Measurements from ENCODE around the gene HEATR9. TPM values are rescaled to one million over a fixed set of nuclear protein-coding genes. Genes with fewer than 3 reads are reported as not detected.

Gene HEATR9
- polyA plus RNA-seq, 1 of the 3 experiments (the other 2 are of a cell fraction) = not detected

GRCh38 chr17:35912942-35913341, 44.3 kb upstream of the HEATR9 start (continued):
- no peak for TF ChIP-seq FOXJ3 (CRISPR knock-in tag; IDR thresholded peaks at IDR 0.05)
- no peak for TF ChIP-seq NRF1 (IDR thresholded peaks at IDR 0.05; ENCODE audit: low read depth, low read length)
- TF ChIP-seq CHD2 (IDR thresholded peaks at IDR 0.05; ENCODE audit: low read length, partially characterized antibody) = no peak
- no peak for TF ChIP-seq POLR2AphosphoS5 (IDR thresholded peaks at IDR 0.05; ENCODE audit: low read depth, low read length)
- TF ChIP-seq, protein P1, sequence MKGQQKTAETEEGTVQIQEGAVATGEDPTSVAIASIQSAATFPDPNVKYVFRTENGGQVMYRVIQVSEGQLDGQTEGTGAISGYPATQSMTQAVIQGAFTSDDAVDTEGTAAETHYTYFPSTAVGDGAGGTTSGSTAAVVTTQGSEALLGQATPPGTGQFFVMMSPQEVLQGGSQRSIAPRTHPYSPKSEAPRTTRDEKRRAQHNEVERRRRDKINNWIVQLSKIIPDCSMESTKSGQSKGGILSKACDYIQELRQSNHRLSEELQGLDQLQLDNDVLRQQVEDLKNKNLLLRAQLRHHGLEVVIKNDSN (IDR thresholded peaks at IDR 0.05; ENCODE audit: borderline replicate concordance, low read depth) = no peak
- TF ChIP-seq RAD21 (IDR thresholded peaks at IDR 0.05; ENCODE audit: low read length) = no peak
- TF ChIP-seq, protein P2, sequence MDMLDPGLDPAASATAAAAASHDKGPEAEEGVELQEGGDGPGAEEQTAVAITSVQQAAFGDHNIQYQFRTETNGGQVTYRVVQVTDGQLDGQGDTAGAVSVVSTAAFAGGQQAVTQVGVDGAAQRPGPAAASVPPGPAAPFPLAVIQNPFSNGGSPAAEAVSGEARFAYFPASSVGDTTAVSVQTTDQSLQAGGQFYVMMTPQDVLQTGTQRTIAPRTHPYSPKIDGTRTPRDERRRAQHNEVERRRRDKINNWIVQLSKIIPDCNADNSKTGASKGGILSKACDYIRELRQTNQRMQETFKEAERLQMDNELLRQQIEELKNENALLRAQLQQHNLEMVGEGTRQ (IDR thresholded peaks at IDR 0.05; ENCODE audit: borderline replicate concordance, low read depth, low read length) = no peak
- TF ChIP-seq YY1 (IDR thresholded peaks at IDR 0.05; ENCODE audit: low read depth) = no peak
- no peak for TF ChIP-seq RXRA (IDR thresholded peaks at IDR 0.05; ENCODE audit: borderline replicate concordance, low read depth)
- no peak for TF ChIP-seq SIN3A (IDR thresholded peaks at IDR 0.05; ENCODE audit: borderline replicate concordance, low read depth, low read length)
- no peak for TF ChIP-seq MEF2A (IDR thresholded peaks at IDR 0.05; ENCODE audit: borderline replicate concordance, low read depth)
- TF ChIP-seq FOSL2 (IDR thresholded peaks at IDR 0.05; ENCODE audit: borderline replicate concordance, low read depth) = no peak
- TF ChIP-seq, protein P3, sequence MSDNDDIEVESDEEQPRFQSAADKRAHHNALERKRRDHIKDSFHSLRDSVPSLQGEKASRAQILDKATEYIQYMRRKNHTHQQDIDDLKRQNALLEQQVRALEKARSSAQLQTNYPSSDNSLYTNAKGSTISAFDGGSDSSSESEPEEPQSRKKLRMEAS (IDR thresholded peaks at IDR 0.05; ENCODE audit: low read depth) = no peak

DNA sequence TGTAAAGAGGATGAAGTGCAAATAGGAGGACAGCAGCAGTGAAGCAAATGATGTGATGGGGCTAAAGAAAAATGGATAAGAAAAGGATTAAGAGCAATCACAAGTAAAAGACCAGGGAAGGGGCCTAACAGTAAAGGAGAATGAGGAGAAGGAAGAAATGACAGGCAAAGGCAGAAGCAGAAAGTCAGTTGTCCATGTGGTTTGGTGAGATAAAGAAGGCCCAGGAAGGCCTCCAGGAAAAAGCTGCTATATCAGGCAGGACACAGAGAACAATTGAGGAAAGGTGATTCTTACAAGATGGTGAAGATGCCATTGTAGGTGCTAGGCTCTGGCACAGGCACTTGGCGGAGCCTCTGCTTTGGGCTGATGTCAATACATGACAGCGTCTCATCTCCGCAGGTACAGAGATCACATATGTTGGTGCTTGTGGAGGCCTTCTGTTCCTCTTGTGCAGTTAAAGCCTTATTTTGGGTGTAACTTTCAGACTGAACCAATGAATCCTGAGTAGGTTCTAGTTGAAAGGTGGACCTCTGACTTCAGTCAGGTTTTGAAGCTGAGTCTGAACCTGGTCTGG, 43.7 kb upstream of the HEATR9 start:
- Histone ChIP-seq H3K36me3 (replicated peaks in 1 of 2; ENCODE audit: control insufficient read depth in 1 of 2, insufficient read depth in 2 of 2, low read length in 1 of 2) (no peaks in the 10 kb centered on the region), H3K4me2 (no peak overlapping the region), H4K20me1 (ENCODE audit: insufficient read depth) (no peaks in the 10 kb centered on the region), H3K79me2 (ENCODE audit: insufficient read depth) (no peaks in the 10 kb centered on the region), H3K9ac (no peak overlapping the region), H3K4me3 (ENCODE audit: low read depth in 2 of 2, low read length in 1 of 2) (no peak overlapping the region), H3F3A (replicated peaks; ENCODE audit: insufficient read depth) (no peaks in the 10 kb centered on the region), H3K9me2 (no peaks in the 10 kb centered on the region), H3K27me3 (ENCODE audit: insufficient read depth) (no peaks in the 10 kb centered on the region), H3K27ac (ENCODE audit: low read depth in 2 of 2, low read length in 1 of 2) (no peak overlapping the region), H2AFZ (ENCODE audit: low read depth) (no peak overlapping the region), H3K4me1 (ENCODE audit: control insufficient read depth in 1 of 2, insufficient read depth in 2 of 2, low read depth in 1 of 2, low read length in 1 of 2) (no peaks in the 10 kb centered on the region), H3K9me3 (no peaks in the 10 kb centered on the region)
- ChIA-PET POLR2A (no interaction called here), CTCF (no interaction called here)
- WGBS (ENCODE audit: low lambda C conversion rate) = 84% methylated on average over 3 of the region's 3 CpGs
- TF ChIP-seq GATA2 (CRISPR knock-in tag; IDR thresholded peaks at IDR 0.05) (no peak), MXI1 (IDR thresholded peaks at IDR 0.05; ENCODE audit: low read depth, low read length) (no peak), TAF1 (IDR thresholded peaks at IDR 0.05; ENCODE audit: borderline replicate concordance, low read depth, low read length) (no peak), GABPA (IDR thresholded peaks at IDR 0.05; ENCODE audit: low read depth) (no peak), ELF1 (IDR thresholded peaks at IDR 0.05) (no peak), POLR2AphosphoS5 (IDR thresholded peaks at IDR 0.05; ENCODE audit: low read depth, low read length) (no peak), EP300 (IDR thresholded peaks at IDR 0.05; ENCODE audit: borderline replicate concordance in 1 of 2, low read depth in 1 of 2, low read length in 1 of 2) (no peak), CHD2 (IDR thresholded peaks at IDR 0.05; ENCODE audit: low read length, partially characterized antibody) (no peak), PBX3 (IDR thresholded peaks at IDR 0.05) (no peak), NRF1 (IDR thresholded peaks at IDR 0.05; ENCODE audit: low read depth, low read length) (no peak)
- TF ChIP-seq, protein P4, sequence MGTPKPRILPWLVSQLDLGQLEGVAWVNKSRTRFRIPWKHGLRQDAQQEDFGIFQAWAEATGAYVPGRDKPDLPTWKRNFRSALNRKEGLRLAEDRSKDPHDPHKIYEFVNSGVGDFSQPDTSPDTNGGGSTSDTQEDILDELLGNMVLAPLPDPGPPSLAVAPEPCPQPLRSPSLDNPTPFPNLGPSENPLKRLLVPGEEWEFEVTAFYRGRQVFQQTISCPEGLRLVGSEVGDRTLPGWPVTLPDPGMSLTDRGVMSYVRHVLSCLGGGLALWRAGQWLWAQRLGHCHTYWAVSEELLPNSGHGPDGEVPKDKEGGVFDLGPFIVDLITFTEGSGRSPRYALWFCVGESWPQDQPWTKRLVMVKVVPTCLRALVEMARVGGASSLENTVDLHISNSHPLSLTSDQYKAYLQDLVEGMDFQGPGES (IDR thresholded peaks at IDR 0.05; ENCODE audit: low read depth, low read length) = no peak
- TF ChIP-seq, protein P1 (IDR thresholded peaks at IDR 0.05; ENCODE audit: borderline replicate concordance, low read depth) = no peak
- no peak for DNase-seq
